Left colon (tissue), 2 donors: ENCODE results near the gene PRKN. TPM values are rescaled to one million over a fixed set of nuclear protein-coding genes. Genes with fewer than 3 reads are reported as not detected.

Source experiments
- ATAC-seq: fragments of 200-7000 bp; cut with Tn5 transposase; one replicate; pipeline ENCODE4 v1.9.1; 2020; ENCODE audit warnings: mild to moderate bottlenecking, moderate library complexity
- DNase-seq, 2 donors: peaks; one replicate each; pipeline ENCODE4 v3.0.0-alpha.2; 2020
- intact Hi-C, 2 donors: fragments of 100-400 bp; cut with DNase I in 1 of 2; cut with micrococcal nuclease in 1 of 2; formaldehyde crosslinking; loops; one replicate each; pipeline versions ENCODE4 v1.11.2 to v1.14.0; 2022; cut with DNase I, micrococcal nuclease
- total RNA-seq, 2 donors: library from RNA; stranded (reverse); fragmentation: NEBNext Ultra II Directional; extraction: Animal tissue kit (Norgen Biotek cat#: 25700); gene quantifications; one replicate each; pipeline ENCODE4 v1.2.1, GENCODE V29; 2021
- donor health status: DM: no; HTN: no; CAD: no.
- donor health status: DM: yes; HTN: yes; CAD: no.

The PRKN gene
- total RNA-seq, 2 donors from 2014 or later: 5.4 to 5.5 TPM

GRCh38 chr6:161634916-161635315, 1092.7 kb downstream of the PRKN start:
- no peak for ATAC-seq
- no peak for DNase-seq
- intact Hi-C loops: no loop called here

- DNase-seq (no peak), ATAC-seq (no peak)
- intact Hi-C loops: no loop called here
Measured at GRCh38 chr6:161631676-161632194, 1095.8 kb downstream of the PRKN start.

- no peak for ATAC-seq
- DNase-seq: no peak
- intact Hi-C loops: no loop called here
Measured at GRCh38 chr6:161630674-161631073, 1096.9 kb downstream of the PRKN start.

GRCh38 chr6:161626132-161626676, 1101.4 kb downstream of the PRKN start:
- no peak for DNase-seq
- ATAC-seq: no peak

GRCh38 chr6:161624111-161624510, 1103.5 kb downstream of the PRKN start:
- ATAC-seq (no peak), DNase-seq (no peak)
- intact Hi-C loops: no loop called here

More at GRCh38 chr6:161626132-161626676, 1101.4 kb downstream of the PRKN start:
- intact Hi-C loops: no loop called here

- DNase-seq: no peak
- intact Hi-C loops: no loop called here
- no peak for ATAC-seq
Measured at GRCh38 chr6:161622779-161623178, 1104.8 kb downstream of the PRKN start.

- ATAC-seq: no peak
- no peak for DNase-seq
Measured at GRCh38 chr6:161618831-161619454, 1108.6 kb downstream of the PRKN start.

GRCh38 chr6:161613711-161614110, 1113.9 kb downstream of the PRKN start:
- intact Hi-C loops: no loop called here
- no peak for ATAC-seq

More at GRCh38 chr6:161618831-161619454, 1108.6 kb downstream of the PRKN start:
- intact Hi-C loops: no loop called here

GRCh38 chr6:161608771-161609170, 1118.8 kb downstream of the PRKN start:
- DNase-seq (no peak), ATAC-seq (no peak)
- intact Hi-C loops: no loop called here

More at GRCh38 chr6:161613711-161614110, 1113.9 kb downstream of the PRKN start:
- no peak for DNase-seq

GRCh38 chr6:161607696-161608297, 1119.8 kb downstream of the PRKN start:
- no peak for ATAC-seq
- no peak for DNase-seq
- intact Hi-C loops: no loop called here

- DNase-seq (no peak), ATAC-seq (no peak)
- intact Hi-C loops: no loop called here
Measured at GRCh38 chr6:161602359-161602758, 1125.2 kb downstream of the PRKN start.

- intact Hi-C loops: no loop called here
- ATAC-seq: no peak
- DNase-seq: no peak
Measured at GRCh38 chr6:161598896-161599295, 1128.7 kb downstream of the PRKN start.

GRCh38 chr6:161596807-161597520, 1130.6 kb downstream of the PRKN start:
- ATAC-seq (no peak), DNase-seq (no peak)
- intact Hi-C loops: no loop called here

GRCh38 chr6:161594412-161594811, 1133.2 kb downstream of the PRKN start:
- DNase-seq (no peak), ATAC-seq (no peak)
- intact Hi-C loops: no loop called here

GRCh38 chr6:161590961-161591627, 1136.5 kb downstream of the PRKN start:
- no peak for DNase-seq
- intact Hi-C loops: no loop called here
- ATAC-seq: no peak

- ATAC-seq (no peak), DNase-seq (no peak)
- intact Hi-C loops: no loop called here
Measured at GRCh38 chr6:161586887-161587286, 1140.7 kb downstream of the PRKN start.

- ATAC-seq (no peak), DNase-seq (no peak)
- intact Hi-C loops: no loop called here
Measured at GRCh38 chr6:161584621-161585340, 1142.8 kb downstream of the PRKN start.

- ATAC-seq (no peak), DNase-seq (no peak)
- intact Hi-C loops: no loop called here
Measured at GRCh38 chr6:161584051-161584450, 1143.5 kb downstream of the PRKN start.

GRCh38 chr6:161583584-161583983, 1144.0 kb downstream of the PRKN start:
- no peak for DNase-seq
- intact Hi-C loops: no loop called here
- no peak for ATAC-seq
